Loucy (cell line): ENCODE measurements around the gene APOOL.

Source experiments
- H2AFZ ChIP-seq: fragments of 200-600 bp; sonication (generic); 2 replicates; pipeline ENCODE4 v1.6.0; 2016; ENCODE audit warnings: antibody characterized with exemption, mild to moderate bottlenecking, low read length, moderate library complexity
- H3F3A ChIP-seq: fragments of 200-600 bp; 2 replicates; pipeline ENCODE4 v1.6.0; 2016; ENCODE audit warnings: antibody characterized with exemption, low read depth, mild to moderate bottlenecking
- H3K27me3 ChIP-seq: fragments of 200-600 bp; sonication (generic); 2 replicates; pipeline ENCODE4 v1.6.1; 2014; ENCODE audit warnings: low read length, mild to moderate bottlenecking; ENCODE audit not compliant: insufficient read depth, poor library complexity, severe bottlenecking
- H3K36me3 ChIP-seq: fragments of 200-600 bp; sonication (generic); 2 replicates; pipeline ENCODE4 v1.6.1; 2016; ENCODE audit warnings: low read length; ENCODE audit not compliant: insufficient read depth
- H3K4me1 ChIP-seq: fragments of 200-600 bp; sonication (generic); 2 replicates; pipeline ENCODE4 v1.5.1; 2014; ENCODE audit warnings: low read length, mild to moderate bottlenecking; ENCODE audit not compliant: insufficient read depth, poor library complexity, severe bottlenecking
- H3K4me2 ChIP-seq: fragments of 200-600 bp; sonication (generic); 2 replicates; pipeline ENCODE4 v1.6.0; 2014; ENCODE audit warnings: antibody characterized with exemption, low read length, low read depth, mild to moderate bottlenecking; ENCODE audit not compliant: poor library complexity, severe bottlenecking
- H3K4me3 ChIP-seq: fragments of 200-600 bp; sonication (generic); 2 replicates; pipeline ENCODE4 v1.5.1; 2014; ENCODE audit warnings: low read length, mild to moderate bottlenecking, mixed read lengths; ENCODE audit not compliant: poor library complexity, severe bottlenecking
- H3K79me2 ChIP-seq: fragments of 200-600 bp; sonication (generic); 2 replicates; pipeline ENCODE4 v1.6.1; 2014; ENCODE audit warnings: low read length; ENCODE audit not compliant: insufficient read depth
- H3K9ac ChIP-seq: fragments of 200-600 bp; sonication (generic); 2 replicates; pipeline ENCODE4 v1.6.0; 2014; ENCODE audit warnings: mild to moderate bottlenecking, low read depth, low read length, moderate library complexity; ENCODE audit not compliant: poor library complexity, severe bottlenecking
- H3K9me2 ChIP-seq: fragments of 200-600 bp; sonication (generic); replicated peaks from 2 replicates; pipeline ENCODE4 v1.6.1; 2016; ENCODE audit warnings: low read depth, low read length, mixed read lengths
- H3K9me3 ChIP-seq: fragments of 200-600 bp; sonication (generic); 2 replicates; pipeline ENCODE4 v1.6.1; 2014; ENCODE audit warnings: mild to moderate bottlenecking, antibody characterized with exemption, low read length, low read depth; ENCODE audit not compliant: insufficient read depth
- H4K20me1 ChIP-seq: fragments of 200-600 bp; sonication (generic); 2 replicates; pipeline ENCODE4 v1.6.0; 2014; ENCODE audit warnings: antibody characterized with exemption, low read length, mild to moderate bottlenecking; ENCODE audit not compliant: insufficient read depth, poor library complexity, severe bottlenecking
- CTCF ChIP-seq: fragments of 200-600 bp; sonication (generic); conservative IDR thresholded peaks from 2 replicates; pipeline ENCODE4 v1.5.1; 2014; ENCODE audit warnings: mild to moderate bottlenecking, antibody characterized with exemption, low read length
- EZH2phosphoT487 ChIP-seq: fragments of 200-600 bp; IDR thresholded peaks from 2 replicates; pipeline ENCODE4 v1.6.1; 2018; ENCODE audit warnings: antibody characterized with exemption, mild to moderate bottlenecking, moderate library complexity, borderline replicate concordance

Gene APOOL

GRCh38 chrX:85084770-85085393 lies 81.2 kb downstream of the APOOL start:
- Histone ChIP-seq H3K9ac (no peak overlapping the region), H3K79me2 (no peaks in the 10 kb centered on the region), H3K9me3 (no peaks in the 10 kb centered on the region), H3K4me2 (no peak overlapping the region), H3F3A (no peaks in the 10 kb centered on the region), H2AFZ (no peak overlapping the region), H3K27me3 (no peaks in the 10 kb centered on the region), H3K4me3 (no peak overlapping the region), H3K9me2 (no peaks in the 10 kb centered on the region), H4K20me1 (no peaks in the 10 kb centered on the region), H3K4me1 (no peaks in the 10 kb centered on the region), H3K36me3 (no peaks in the 10 kb centered on the region; the same call in 1 of the 2 replicates)
- TF ChIP-seq CTCF, result peak; percentile 63
- no peak for TF ChIP-seq EZH2phosphoT487

- Histone ChIP-seq H3K27me3 (no peaks in the 10 kb centered on the region), H3K79me2 (no peaks in the 10 kb centered on the region), H2AFZ (no peak overlapping the region), H3K9ac (no peak overlapping the region), H3K4me3 (no peak overlapping the region), H3K4me1 (no peaks in the 10 kb centered on the region), H3F3A (no peaks in the 10 kb centered on the region), H3K9me3 (no peaks in the 10 kb centered on the region), H3K4me2 (no peak overlapping the region), H3K36me3 (no peaks in the 10 kb centered on the region; the same call in 1 of the 2 replicates), H3K9me2 (no peaks in the 10 kb centered on the region), H4K20me1 (no peaks in the 10 kb centered on the region)
- no peak for TF ChIP-seq CTCF
Observed at GRCh38 chrX:85089321-85089840, 85.7 kb downstream of the APOOL start.

- no peaks in the 10 kb centered on the region for H3K9me3 ChIP-seq
- no peaks in the 10 kb centered on the region for H3K9me2 ChIP-seq
- TF ChIP-seq EZH2phosphoT487 (no peak), CTCF (no peak)
- no peak overlapping the region for H3K4me2 ChIP-seq
- no peak overlapping the region for H3K4me3 ChIP-seq
- no peak overlapping the region for H2AFZ ChIP-seq
- H3K79me2 ChIP-seq, result no peaks in the 10 kb centered on the region
- no peaks in the 10 kb centered on the region for H4K20me1 ChIP-seq
- no peaks in the 10 kb centered on the region for H3K4me1 ChIP-seq
- no peaks in the 10 kb centered on the region for H3K36me3 ChIP-seq
- H3K9ac ChIP-seq, result no peak overlapping the region
- H3K27me3 ChIP-seq, result no peaks in the 10 kb centered on the region
- no peaks in the 10 kb centered on the region for H3F3A ChIP-seq
Observed at GRCh38 chrX:85107407-85107806, 103.7 kb downstream of the APOOL start.
